ENCODE data around the gene CHD2.
"Not testable (repeated sequence)": the region's sequence is repeated elsewhere in the genome, so short reads cannot be mapped to it uniquely, and the experiment has no call there.

Gene CHD2

GRCh38 chr15:92899948-92900730, at the start of gene CHD2:
Gene CHD2 (plus strand): TSS chr15:92900324. CDS start chr15:92901238, 914 bp downstream.
- DNase-seq = peak; percentile 79

- no peak for DNase-seq
These were observed 46.9 kb upstream of the CHD2 start for GRCh38 chr15:92853222-92853621.

- DNase-seq = no peak
These were observed 38.4 kb upstream of the CHD2 start for GRCh38 chr15:92861742-92862141.

- no peak for DNase-seq
These were observed 35.9 kb upstream of the CHD2 start for GRCh38 chr15:92864127-92864814.

- DNase-seq = no peak
These were observed 30.7 kb upstream of the CHD2 start for GRCh38 chr15:92869263-92869940.

- no peak for DNase-seq
These were observed 30.0 kb upstream of the CHD2 start for GRCh38 chr15:92870010-92870591.

GRCh38 chr15:92872967-92873366, 27.2 kb upstream of the CHD2 start:
- not testable (repeated sequence) for DNase-seq

GRCh38 chr15:92877000-92877399, 23.1 kb upstream of the CHD2 start:
- DNase-seq = no peak

- no peak for DNase-seq
These were observed 22.7 kb upstream of the CHD2 start for GRCh38 chr15:92877416-92877815.

GRCh38 chr15:92878593-92879053, 21.5 kb upstream of the CHD2 start:
- DNase-seq = peak; percentile 59

GRCh38 chr15:92879949-92880725, 20.0 kb upstream of the CHD2 start:
- no peak for DNase-seq

- no peak for DNase-seq
These were observed 19.3 kb upstream of the CHD2 start for GRCh38 chr15:92880796-92881195.

- DNase-seq = no peak
These were observed 18.8 kb upstream of the CHD2 start for GRCh38 chr15:92881211-92881754.

GRCh38 chr15:92881802-92882696, 18.1 kb upstream of the CHD2 start:
- peak; percentile 98 for DNase-seq

GRCh38 chr15:92882697-92883162, 17.4 kb upstream of the CHD2 start:
- DNase-seq = peak; percentile 98

- DNase-seq = no peak
These were observed 16.8 kb upstream of the CHD2 start for GRCh38 chr15:92883163-92883875.

GRCh38 chr15:92883876-92884435, 16.2 kb upstream of the CHD2 start:
- no peak for DNase-seq

- DNase-seq = no peak
These were observed 15.5 kb upstream of the CHD2 start for GRCh38 chr15:92884436-92885223.
